22Rv1 (cell line): Measurements from ENCODE around the gene PSMG3.

Experiments
- H3K27ac ChIP-seq: fragments of 450-650 bp; 2 replicates; pipeline ENCODE4 v1.5.1; 2017
- CTCF ChIP-seq: fragments of 450-650 bp; IDR thresholded peaks from 2 replicates; pipeline ENCODE4 v1.5.1; 2017; ENCODE audit warnings: mild to moderate bottlenecking
- ZFX ChIP-seq: fragments of 450-650 bp; IDR thresholded peaks from 2 replicates; pipeline ENCODE4 v1.6.1; 2017; ENCODE audit warnings: antibody characterized with exemption, borderline replicate concordance

Gene PSMG3

GRCh38 chr7:1567049-1567771 lies 2.6 kb downstream of the PSMG3 start:
- H3K27ac ChIP-seq: peak overlapping the region; percentile 23
- no peak for TF ChIP-seq ZFX
- no peak for TF ChIP-seq CTCF

GRCh38 chr7:1566687-1567048 lies 3.2 kb downstream of the PSMG3 start:
- TF ChIP-seq ZFX: no peak
- no peak for TF ChIP-seq CTCF
- no peak overlapping the region for H3K27ac ChIP-seq

GRCh38 chr7:1564603-1565022 lies 5.2 kb downstream of the PSMG3 start:
- no peak overlapping the region for H3K27ac ChIP-seq
- TF ChIP-seq CTCF: no peak
- no peak for TF ChIP-seq ZFX

DNA sequence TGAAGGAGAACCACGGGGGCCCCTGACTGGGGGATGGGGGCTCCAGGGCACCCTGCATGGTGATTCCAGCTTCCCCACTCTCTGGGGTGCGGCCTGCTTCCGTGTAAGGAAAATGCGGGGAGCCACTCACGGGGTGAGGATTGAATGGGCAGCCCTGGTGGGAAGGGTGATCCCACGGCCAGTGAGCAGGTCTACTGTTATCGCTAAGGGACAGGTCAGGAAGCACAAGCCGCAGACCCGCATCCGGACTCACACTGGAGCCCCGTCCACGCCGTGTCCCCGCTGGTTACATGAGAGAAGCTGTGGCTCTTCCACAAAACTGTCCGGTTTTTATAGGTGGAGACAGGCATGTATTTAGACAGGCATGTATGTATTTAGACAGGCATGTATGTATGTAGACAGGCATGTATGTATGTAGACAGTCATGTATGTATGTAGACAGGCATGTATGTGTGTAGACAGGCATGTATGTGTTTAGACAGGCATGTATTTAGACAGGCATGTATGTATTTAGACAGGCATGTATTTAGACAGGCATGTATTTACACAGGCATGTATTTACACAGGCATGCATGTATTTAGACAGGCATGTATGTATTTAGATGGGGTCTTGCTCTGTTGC lies 5.7 kb downstream of the PSMG3 start:
- H3K27ac ChIP-seq: no peak overlapping the region
- TF ChIP-seq ZFX: no peak
- no peak for TF ChIP-seq CTCF

DNA sequence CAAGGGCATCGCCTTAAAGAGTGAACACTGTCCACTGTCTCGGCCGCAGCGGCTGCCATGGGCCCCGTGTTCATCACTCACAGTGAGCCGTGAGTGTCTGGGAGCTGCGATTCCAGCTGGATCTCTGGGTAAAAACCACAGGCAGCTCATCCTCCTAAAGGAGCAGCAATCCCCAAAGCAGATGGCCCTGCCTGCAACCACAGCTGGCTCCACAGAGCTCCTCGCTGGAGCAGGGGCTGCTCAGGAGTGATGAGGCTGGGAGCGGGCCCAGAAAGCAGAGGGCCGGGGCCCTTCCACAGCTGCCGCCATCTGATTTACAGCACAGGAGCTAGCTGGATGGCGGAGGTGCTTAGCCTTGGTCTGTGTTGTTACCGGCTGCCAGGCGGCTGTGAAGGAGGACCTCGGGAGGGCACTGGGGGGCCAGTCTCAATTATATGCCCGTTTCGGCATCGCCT lies 7.2 kb downstream of the PSMG3 start:
- H3K27ac ChIP-seq: no peak overlapping the region
- TF ChIP-seq ZFX (no peak), CTCF (no peak)

- no peak overlapping the region for H3K27ac ChIP-seq
- TF ChIP-seq CTCF (no peak), ZFX (no peak)
These were observed 7.7 kb downstream of the PSMG3 start for GRCh38 chr7:1562116-1562515.
